BE2C (cell line): ENCODE data around the gene SPNS2.

ENCODE experiments used
- DNase-seq: peaks from one replicate; pipeline ENCODE4 v3.0.0-alpha.2; 2020
- H3K27me3 ChIP-seq: fragments of 250-450 bp; sonication (Bioruptor Pico); 2 replicates; pipeline ENCODE4 v1.5.1; 2020; ENCODE audit warnings: mild to moderate bottlenecking
- H3K36me3 ChIP-seq: fragments of 250-450 bp; sonication (Bioruptor Pico); 2 replicates; pipeline ENCODE4 v1.5.1; 2020; ENCODE audit warnings: mild to moderate bottlenecking
- H3K4me1 ChIP-seq: fragments of 250-450 bp; sonication (Bioruptor Pico); 2 replicates; pipeline ENCODE4 v1.5.1; 2020
- H3K4me3 ChIP-seq: 2 replicates; pipeline ENCODE4 v1.5.1; 2011; ENCODE audit warnings: low read depth, low read length
- H3K9me3 ChIP-seq: fragments of 250-450 bp; sonication (Bioruptor Pico); 2 replicates; pipeline ENCODE4 v1.5.1; 2020
- CTCF ChIP-seq: IDR thresholded peaks from 2 replicates; pipeline ENCODE4 v1.5.1; 2012; ENCODE audit warnings: mild to moderate bottlenecking, low read depth, low read length

SPNS2 gene

DNA sequence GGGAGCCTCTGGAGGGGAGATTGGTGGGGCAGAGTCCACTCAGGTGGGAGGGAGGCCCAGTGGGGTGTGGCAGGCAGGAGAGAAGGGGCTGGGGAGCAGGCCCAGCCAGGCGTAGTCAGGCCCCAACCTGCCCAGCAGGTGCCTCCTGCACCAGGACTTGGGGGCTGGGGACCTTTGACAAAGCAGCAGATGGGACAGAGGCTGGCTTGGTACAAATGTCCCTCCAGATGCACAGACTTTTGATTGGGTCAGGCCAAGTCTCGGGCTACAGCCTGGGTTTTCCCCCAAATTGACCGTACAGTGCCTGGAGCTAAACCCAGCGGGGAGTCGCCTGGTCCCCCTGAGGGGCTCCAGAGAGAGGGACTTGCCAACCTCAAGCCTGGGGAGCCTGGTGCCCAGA is 61.3 kb downstream of the SPNS2 start:
- Histone ChIP-seq H3K9me3 (no peaks in the 10 kb centered on the region), H3K4me3 (no peak overlapping the region), H3K27me3 (no peaks in the 10 kb centered on the region), H3K36me3 (no peaks in the 10 kb centered on the region), H3K4me1 (no peaks in the 10 kb centered on the region)
- TF ChIP-seq CTCF: no peak
- no peak for DNase-seq

GRCh38 chr17:4560421-4560820 is 61.7 kb downstream of the SPNS2 start, which contains the start of gene GGT6:
GGT6 (minus strand) TSS chr17:4560577; CDS start chr17:4560521, 56 bp downstream.
- Histone ChIP-seq H3K9me3 (no peaks in the 10 kb centered on the region), H3K27me3 (no peaks in the 10 kb centered on the region), H3K36me3 (no peaks in the 10 kb centered on the region), H3K4me3 (no peak within 1 kb of the TSS), H3K4me1 (no peaks in the 10 kb centered on the region)
- no peak for TF ChIP-seq CTCF
- DNase-seq: no peak

GRCh38 chr17:4560837-4561256 is 62.2 kb downstream of the SPNS2 start:
- H3K4me1 ChIP-seq: no peaks in the 10 kb centered on the region
- peak; percentile 24 for TF ChIP-seq CTCF

DNA sequence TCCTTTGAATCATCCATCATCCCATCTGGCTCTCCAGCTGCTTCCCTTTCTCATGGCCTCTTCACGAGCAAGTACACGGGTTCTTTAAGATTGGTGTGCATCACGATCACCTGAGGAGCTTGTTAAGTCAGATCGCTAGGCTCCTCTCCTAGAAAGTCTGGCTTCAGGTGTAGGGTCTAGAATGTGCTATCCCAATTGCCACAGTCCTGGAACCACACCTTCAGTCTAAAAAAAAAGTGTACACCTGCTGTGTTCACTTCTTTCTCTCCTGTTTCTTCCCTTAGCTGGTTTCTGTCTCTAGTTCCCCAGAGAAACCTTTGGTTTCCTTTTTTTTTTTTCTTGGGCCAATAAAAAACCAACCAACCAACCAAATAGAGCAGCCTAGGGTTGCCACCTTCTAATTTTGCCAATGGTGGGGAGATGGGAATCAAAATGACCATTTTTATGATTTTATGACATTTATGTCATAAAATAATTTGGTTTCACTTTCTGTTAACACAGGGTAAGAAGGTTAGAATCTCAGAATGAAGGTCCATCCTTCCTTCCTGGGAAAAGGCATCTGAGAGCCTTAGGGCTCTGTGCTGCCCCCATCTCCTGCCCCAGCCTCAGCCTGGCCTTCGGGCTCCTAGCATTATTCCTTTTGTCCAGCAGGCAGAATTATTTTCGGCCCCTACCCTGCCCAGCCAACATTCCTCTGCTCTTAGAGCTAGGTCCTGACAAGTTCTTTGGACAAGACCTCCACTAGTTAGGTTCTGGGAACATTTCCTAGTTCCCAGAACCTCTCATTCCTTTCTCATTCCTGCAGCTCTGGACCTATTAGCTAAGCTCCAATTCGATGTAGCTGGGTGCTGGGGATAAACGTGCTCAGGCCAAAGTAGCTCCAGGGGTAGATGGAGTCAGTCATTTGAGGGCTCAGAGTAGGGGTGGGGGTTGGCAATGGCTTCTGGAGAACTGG is 63.6 kb downstream of the SPNS2 start:
- no peak for DNase-seq
- H3K4me1 ChIP-seq: peaks cover 3% of the 10 kb centered on the region; the same call in 1 of the 2 replicates
- TF ChIP-seq CTCF: no peak
- H3K4me3 ChIP-seq: no peak overlapping the region
- H3K27me3 ChIP-seq: no peaks in the 10 kb centered on the region
- H3K9me3 ChIP-seq: no peaks in the 10 kb centered on the region
- H3K36me3 ChIP-seq: no peaks in the 10 kb centered on the region

More at GRCh38 chr17:4560837-4561256, 62.2 kb downstream of the SPNS2 start:
- no peak for DNase-seq
- H3K36me3 ChIP-seq: no peaks in the 10 kb centered on the region
- no peaks in the 10 kb centered on the region for H3K27me3 ChIP-seq
- H3K4me3 ChIP-seq: no peak overlapping the region
- H3K9me3 ChIP-seq: no peaks in the 10 kb centered on the region

DNA sequence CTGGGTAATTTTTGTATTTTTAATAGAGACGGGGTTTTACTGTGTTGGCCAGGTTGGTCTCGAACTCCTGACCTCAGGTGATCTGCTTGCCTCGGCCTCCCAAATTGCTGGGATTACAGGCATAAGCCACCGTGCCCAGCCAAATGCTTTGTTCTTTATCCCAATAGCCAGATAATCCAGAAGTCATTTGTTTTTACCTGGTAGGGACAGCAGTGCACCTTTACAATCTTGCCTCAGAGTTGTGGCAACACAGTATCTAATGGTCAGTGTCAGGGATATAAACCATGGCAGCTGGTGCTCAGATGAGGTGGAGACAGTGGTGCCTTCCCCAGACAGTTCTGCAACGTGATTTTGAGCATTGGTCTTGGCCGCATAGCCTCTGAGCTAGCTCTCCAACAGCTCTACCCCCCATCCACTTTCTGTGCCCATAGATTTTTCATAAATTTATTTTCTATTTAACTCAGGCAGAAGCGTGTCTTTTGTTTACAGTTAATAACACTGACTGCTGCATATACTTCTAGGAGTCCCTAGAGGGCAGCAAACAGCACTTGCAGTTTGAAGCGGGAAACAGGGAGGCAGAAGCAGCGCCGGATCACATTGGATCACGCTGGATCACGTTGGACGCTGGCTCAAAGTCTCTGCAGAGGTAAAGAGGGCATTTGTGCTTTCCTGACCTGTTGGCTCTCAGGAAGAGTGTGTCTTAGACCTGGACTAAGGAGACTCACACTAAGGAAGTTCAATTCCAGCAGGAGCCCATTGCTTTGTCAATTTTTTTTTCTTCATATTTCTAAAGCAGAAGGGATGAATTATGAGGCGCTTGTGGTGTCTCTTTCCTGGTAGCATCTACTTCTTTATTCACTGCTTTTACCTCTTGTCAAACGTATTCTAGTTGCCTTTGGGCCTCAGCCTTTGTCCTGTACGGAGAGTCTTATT is 66.8 kb downstream of the SPNS2 start:
- no peaks in the 10 kb centered on the region for H3K36me3 ChIP-seq
- peak; percentile 58 for DNase-seq
- TF ChIP-seq CTCF: peak; percentile 76
- H3K9me3 ChIP-seq: no peaks in the 10 kb centered on the region
- peaks cover 3% of the 10 kb centered on the region; the same call in 1 of the 2 replicates for H3K4me1 ChIP-seq
- no peaks in the 10 kb centered on the region for H3K27me3 ChIP-seq
- no peak overlapping the region for H3K4me3 ChIP-seq
